GM12878 (cell line): ENCODE data around the gene GAS2L1. TPM values are rescaled to one million over a fixed set of nuclear protein-coding genes. Genes with fewer than 3 reads are reported as not detected.

Experiments
- ATAC-seq: fragments of 200-7000 bp; cut with Tn5 transposase; 3 replicates; pipeline ENCODE4 v1.9.1; 2020; ENCODE audit warnings: mild to moderate bottlenecking, moderate library complexity
- BruUV-seq: library from RNA; stranded (reverse); fragments of 400-500 nt; replicated peaks from 2 replicates; lab custom pipeline; 2021; lab: Mats Ljungman, UMichigan
- CTCF ChIA-PET: fragments of 300-600 bp; sonication (Branson Sonifier 250); formaldehyde crosslinking; extraction: SDS; loops from one replicate; lab custom pipeline; 2021; ENCODE audit warnings: inconsistent platforms; lab: Yijun Ruan, JAX
- POLR2A ChIA-PET: fragments of 350-600 bp; formaldehyde crosslinking; extraction: SDS; loops from one replicate; lab custom pipeline; 2021; ENCODE audit warnings: inconsistent platforms; lab: Charles Lee
- RAD21 ChIA-PET: fragments of 300-600 bp; sonication (Branson Sonifier 250); formaldehyde crosslinking; loops from one replicate; lab custom pipeline; 2023; ENCODE audit warnings: antibody characterized with exemption; ENCODE audit not compliant: unreplicated experiment; lab: Charles Lee
- SMC1A ChIA-PET: fragments of 300-600 bp; sonication (Branson Sonifier 250); formaldehyde crosslinking; loops from one replicate; lab custom pipeline; 2023; ENCODE audit not compliant: unreplicated experiment, uncharacterized antibody; lab: Charles Lee
- DNase-seq: peaks from one replicate; pipeline ENCODE4 v3.0.0-alpha.2; 2011; ENCODE audit warnings: low read depth, low spot score
- FAIRE-seq: peaks from 3 replicates; lab custom pipeline; 2011; peaks lifted over from hg19 to GRCh38; lab: Jason Lieb, UNC
- H2AFZ ChIP-seq: 2 replicates; pipeline ENCODE4 v1.6.0; 2011; ENCODE audit warnings: low read depth, low read length, control low read depth; ENCODE audit not compliant: control insufficient read depth
- H3K27ac ChIP-seq: 2 replicates; pipeline ENCODE4 v1.5.1; 2011; ENCODE audit warnings: control low read depth; ENCODE audit not compliant: control insufficient read depth, insufficient read depth
- H3K27me3 ChIP-seq, 2 experiments: replicated peaks in 1 of 2; 2 replicates each; pipeline versions ENCODE4 v1.6.0 to v1.6.1; 2011; ENCODE audit warnings: low read length in 1 of 2; ENCODE audit not compliant: control insufficient read depth in 2 of 2, insufficient read depth in 2 of 2
- H3K36me3 ChIP-seq, 2 experiments: 2 replicates each; pipeline ENCODE4 v1.5.1; 2011; ENCODE audit warnings: low read length in 1 of 2; ENCODE audit not compliant: control insufficient read depth in 2 of 2, insufficient read depth in 2 of 2
- H3K4me1 ChIP-seq: 2 replicates; pipeline ENCODE4 v1.6.1; 2011; ENCODE audit warnings: mild to moderate bottlenecking, low read length, moderate library complexity, mixed read lengths; ENCODE audit not compliant: control insufficient read depth, insufficient read depth
- H3K4me2 ChIP-seq: 2 replicates; pipeline ENCODE4 v1.6.0; 2011; ENCODE audit warnings: control low read depth; ENCODE audit not compliant: control insufficient read depth, insufficient read depth
- H3K4me3 ChIP-seq: fragments of 200-600 bp; sonication (generic); 2 replicates; pipeline ENCODE4 v1.5.1; 2016
- H3K79me2 ChIP-seq: 2 replicates; pipeline ENCODE4 v1.6.0; 2011; ENCODE audit warnings: low read length; ENCODE audit not compliant: control insufficient read depth, insufficient read depth
- H3K9ac ChIP-seq: 2 replicates; pipeline ENCODE4 v1.8.0; 2011; ENCODE audit warnings: low read length, control low read depth, mixed read lengths; ENCODE audit not compliant: control insufficient read depth, insufficient read depth
- H3K9me3 ChIP-seq: replicated peaks from 3 replicates; pipeline ENCODE4 v1.5.1; 2011; ENCODE audit warnings: mild to moderate bottlenecking, low read length; ENCODE audit not compliant: control insufficient read depth, insufficient read depth
- H4K20me1 ChIP-seq: 2 replicates; pipeline ENCODE4 v1.6.0; 2011; ENCODE audit not compliant: control insufficient read depth, insufficient read depth
- CHD1 ChIP-seq: IDR thresholded peaks from 2 replicates; pipeline ENCODE4 v1.6.1; 2012; ENCODE audit warnings: low read depth, low read length, improper control_type of control experiment
- FOXK2 ChIP-seq: fragments of 450-650 bp; IDR thresholded peaks from 2 replicates; pipeline ENCODE4 v1.6.1; 2017; ENCODE audit warnings: mild to moderate bottlenecking, moderate library complexity
- FOXM1 ChIP-seq: IDR thresholded peaks from 2 replicates; pipeline ENCODE4 v1.6.1; 2012; ENCODE audit warnings: low read depth, mild to moderate bottlenecking, inconsistent platforms, low read length, moderate library complexity
- GABPA ChIP-seq: IDR thresholded peaks from 2 replicates; pipeline ENCODE4 v1.6.1; 2014; ENCODE audit warnings: antibody characterized with exemption, low read depth, mild to moderate bottlenecking, inconsistent platforms
- HCFC1 ChIP-seq: fragments of 150-350 bp; IDR thresholded peaks from 2 replicates; pipeline ENCODE4 v1.6.1; 2014; ENCODE audit warnings: low read length
- KDM1A ChIP-seq: fragments of 200-600 bp; sonication (generic); IDR thresholded peaks from 2 replicates; pipeline ENCODE4 v1.6.1; 2016; ENCODE audit warnings: borderline replicate concordance
- RAD21 ChIP-seq: IDR thresholded peaks from 2 replicates; pipeline ENCODE4 v1.6.1; 2011; ENCODE audit warnings: mild to moderate bottlenecking, low read depth, low read length, moderate library complexity; ENCODE audit not compliant: insufficient read depth
- SMARCA5 ChIP-seq: fragments of 450-650 bp; IDR thresholded peaks from 2 replicates; pipeline ENCODE4 v1.6.1; 2017; ENCODE audit warnings: mild to moderate bottlenecking
- ZNF274 ChIP-seq: IDR thresholded peaks from one replicate; pipeline ENCODE4 v1.8.0; 2011; ENCODE audit not compliant: insufficient read length, insufficient read depth
- WGBS: methylation state at CpG from one replicate; pipeline ENCODE4 v1.1.6; 2016; ENCODE audit warnings: low lambda C conversion rate; ENCODE audit not compliant: insufficient replicate concordance, insufficient coverage; ENCODE audit errors: missing lambda C conversion rate; 5-methylcytosine and 5-hydroxymethylcytosine counted together
- in situ Hi-C: fragments of 300-500 bp; cut with MboI; formaldehyde crosslinking; loops from 9 replicates; pipeline ENCODE4 v1.14.3; 2018; ENCODE audit warnings: mixed read lengths
- intact Hi-C: fragments of 100-400 bp; cut with micrococcal nuclease; formaldehyde crosslinking; loops from one replicate; pipeline ENCODE4 v1.14.2; 2022; ENCODE audit not compliant: unreplicated experiment
- polyA plus RNA-seq, 11 experiments: library from polyadenylated mRNA; depleted of rRNA in 4 of 11; unstranded in 6 of 11; stranded (reverse) in 5 of 11; fragments of >200 nt; fragmentation: Nextera tagmentation in 4 of 11; fragmentation: Illumina TruSeq in 1 of 11; extraction: Ambion mirVana in 4 of 11; extraction: Trizol in 1 of 11; gene quantifications; 1 replicate in 1 of 11; 2 replicates in 10 of 11; pipeline versions ENCODE4 v1.2.1 to v1.2.3, GENCODE V29; 2011 to 2016; ENCODE audit warnings: inconsistent platforms in 2 of 11, missing spikeins in 2 of 11, low read depth in 1 of 11
- total RNA-seq, 4 experiments: library from RNA; depleted of rRNA in 3 of 4; stranded (reverse); fragments of >200 nt in 3 of 4; fragmentation: Illumina TruSeq in 1 of 4; extraction: Trizol in 1 of 4; gene quantifications; 2 replicates each; pipeline versions ENCODE4 v1.2.1 to v1.2.3, GENCODE V29; 2013 to 2021
- TF ChIP-seq, protein P1 (sequence below): fragments of 450-650 bp; IDR thresholded peaks from 2 replicates; pipeline ENCODE4 v1.6.1; 2016; ENCODE audit warnings: mild to moderate bottlenecking

GAS2L1 gene
- total and polyA plus RNA-seq, 10 of the 15 experiments (the other 5 are each of a cell fraction or from before 2014, with no cell fraction given): 0.03 to 0.13 TPM; not detected in 8

DNA sequence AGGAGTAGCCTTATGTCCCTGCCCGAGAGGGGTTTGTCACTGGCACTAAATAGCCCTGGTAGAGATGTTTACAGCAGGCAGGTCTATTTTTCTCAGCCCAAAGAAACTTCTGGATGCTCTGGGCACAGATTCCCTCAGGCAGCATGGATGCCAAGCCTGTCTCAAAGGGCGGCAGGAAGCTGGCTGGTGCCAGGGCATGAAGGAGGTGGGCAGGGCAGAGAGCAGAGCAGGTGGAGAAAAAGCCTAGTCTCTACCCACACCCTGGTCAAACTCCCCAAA lies 4.1 kb upstream of the GAS2L1 start:
- CTCF ChIA-PET: no interaction called here
- H4K20me1 ChIP-seq: no peaks in the 10 kb centered on the region
- in situ Hi-C loops: no loop called here

DNA sequence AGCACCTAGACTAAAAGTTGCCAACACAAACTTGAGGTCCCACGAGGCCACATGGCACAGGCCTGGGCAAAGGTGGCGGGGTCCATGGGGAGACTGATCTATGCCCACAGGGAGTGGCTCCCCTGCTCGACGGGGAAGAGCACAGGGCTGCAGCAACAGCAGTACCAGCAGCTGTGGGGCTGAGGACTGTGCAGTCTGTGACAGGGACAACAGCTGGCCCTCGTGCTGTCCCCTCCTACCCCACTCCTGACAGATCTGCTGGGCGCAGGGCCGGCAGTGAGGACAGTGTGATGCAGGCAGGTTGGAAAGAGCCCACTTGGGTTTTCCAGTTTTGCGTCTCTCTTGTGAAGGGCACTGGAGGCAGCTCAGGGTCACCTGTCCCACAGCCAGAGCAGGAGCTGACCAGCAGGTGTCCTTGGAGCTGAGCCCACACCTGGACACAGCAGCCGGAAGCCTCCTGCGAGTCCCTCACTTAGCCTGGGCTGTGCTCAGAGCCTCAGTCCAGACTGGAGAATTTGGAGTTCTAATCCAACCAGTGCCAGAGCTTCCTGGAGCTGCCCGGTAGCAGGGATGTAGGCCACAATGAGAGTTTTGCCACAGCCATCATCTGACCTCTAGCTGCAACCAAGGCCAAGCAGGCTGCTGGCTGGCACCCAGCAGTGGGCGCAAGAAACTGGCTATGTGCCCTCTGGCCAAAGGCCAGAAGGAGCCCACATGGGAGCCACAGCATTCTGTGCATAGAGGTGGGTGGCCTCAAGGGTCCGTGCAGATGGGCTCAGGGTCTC lies 3.6 kb upstream of the GAS2L1 start:
- FAIRE-seq (no peak), ATAC-seq (no peak; the same call in 2 of the 3 replicates), DNase-seq (no peak)
- Histone ChIP-seq H3K4me1 (no peaks in the 10 kb centered on the region; the same call in 1 of the 2 replicates), H3K9me3 (no peaks in the 10 kb centered on the region; the same call in 2 of the 3 replicates), H3K4me3 (no peak overlapping the region), H3K9ac (no peak overlapping the region), H3K4me2 (no peak overlapping the region), H2AFZ (no peak overlapping the region), H3K36me3 (peaks cover 12 to 20% of the 10 kb centered on the region in 2 experiments), H4K20me1 (no peaks in the 10 kb centered on the region), H3K27ac (no peak overlapping the region), H3K79me2 (no peaks in the 10 kb centered on the region), H3K27me3 (peaks cover 2 to 7% of the 10 kb centered on the region in 2 experiments; a peak in 2 of 4 replicates)
- ChIA-PET SMC1A (no interaction called here), CTCF (interaction anchor here (0.6 to 1.0 kb wide), 2 partner anchors 8 to 36 kb away, joined by 3 read pairs; no protein-coding TSS in a partner anchor), RAD21 (no interaction called here), POLR2A (interaction anchor here (0.6 kb wide), 1 partner anchor 14 kb away, joined by 4 read pairs; no protein-coding TSS in a partner anchor)
- no TSS peak for BruUV-seq
- TF ChIP-seq RAD21 (no peak), CHD1 (no peak), FOXM1 (no peak), SMARCA5 (no peak), KDM1A (no peak)
- 59% methylated on average over 13 of the region's 13 CpGs for WGBS
- in situ Hi-C loops: no loop called here
- intact Hi-C loops: no loop called here

More for the DNA sequence above, 4.1 kb upstream of the GAS2L1 start:
- TF ChIP-seq GABPA (no peak), FOXK2 (no peak), HCFC1 (no peak), ZNF274 (no peak)
- TF ChIP-seq, protein P1, sequence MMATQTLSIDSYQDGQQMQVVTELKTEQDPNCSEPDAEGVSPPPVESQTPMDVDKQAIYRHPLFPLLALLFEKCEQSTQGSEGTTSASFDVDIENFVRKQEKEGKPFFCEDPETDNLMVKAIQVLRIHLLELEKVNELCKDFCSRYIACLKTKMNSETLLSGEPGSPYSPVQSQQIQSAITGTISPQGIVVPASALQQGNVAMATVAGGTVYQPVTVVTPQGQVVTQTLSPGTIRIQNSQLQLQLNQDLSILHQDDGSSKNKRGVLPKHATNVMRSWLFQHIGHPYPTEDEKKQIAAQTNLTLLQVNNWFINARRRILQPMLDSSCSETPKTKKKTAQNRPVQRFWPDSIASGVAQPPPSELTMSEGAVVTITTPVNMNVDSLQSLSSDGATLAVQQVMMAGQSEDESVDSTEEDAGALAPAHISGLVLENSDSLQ: no peak
- Histone ChIP-seq H3K9ac (no peak overlapping the region), H3K27ac (no peak overlapping the region), H2AFZ (no peak overlapping the region), H3K4me1 (no peaks in the 10 kb centered on the region; the same call in 1 of the 2 replicates), H3K4me2 (no peak overlapping the region), H3K36me3 (peaks cover 17 to 23% of the 10 kb centered on the region in 2 experiments), H3K79me2 (no peaks in the 10 kb centered on the region), H3K27me3 (peaks cover 2 to 7% of the 10 kb centered on the region in 2 experiments; a peak in 2 of 4 replicates), H3K4me3 (no peak overlapping the region), H3K9me3 (no peaks in the 10 kb centered on the region; the same call in 2 of the 3 replicates)
- ATAC-seq (no peak), FAIRE-seq (no peak), DNase-seq (no peak)
- ChIA-PET SMC1A (no interaction called here), POLR2A (no interaction called here), RAD21 (no interaction called here)
- intact Hi-C loops: no loop called here
- BruUV-seq: no TSS peak
- WGBS: 97% methylated on average over 2 of the region's 2 CpGs
